Stomach (tissue), 9 donors: ENCODE results near the gene KRT9. TPM values are rescaled to one million over a fixed set of nuclear protein-coding genes. Genes with fewer than 3 reads are reported as not detected.
A peak's percentile ranks its signal among the peaks of the same experiment; 100 is the strongest.
"Not testable (repeated sequence)": the region's sequence is repeated elsewhere in the genome, so short reads cannot be mapped to it uniquely, and the experiment has no call there.

Source experiments
- DNase-seq, 2 donors: peaks; one replicate each; pipeline versions ENCODE4 v3.0.0 to v3.0.0-alpha.2; 2013 to 2019
- H3K27ac ChIP-seq, 5 donors: fragments of 200-600 bp in 4 of 5; sonication (generic) in 4 of 5; one replicate each; pipeline ENCODE4 v1.5.1; 2013 to 2019; ENCODE audit warnings: mild to moderate bottlenecking in 1 of 5, moderate library complexity in 1 of 5
- H3K27me3 ChIP-seq, 3 donors: fragments of 200-600 bp; sonication (generic); one replicate each; pipeline ENCODE4 v1.5.1; 2017 to 2019; ENCODE audit warnings: mixed run types in 1 of 3
- H3K36me3 ChIP-seq, 4 donors: fragments of 200-600 bp; sonication (generic); 1 replicate in 3 of 4; 2 replicates in 1 of 4; pipeline ENCODE4 v1.5.1; 2016 to 2019
- H3K4me1 ChIP-seq, 4 donors: fragments of 200-600 bp; sonication (generic); one replicate each; pipeline ENCODE4 v1.5.1; 2016 to 2019
- H3K4me3 ChIP-seq, 4 donors: fragments of 200-600 bp; sonication (generic) in 3 of 4; one replicate each; pipeline ENCODE4 v1.5.1; 2016 to 2019; ENCODE audit warnings: mild to moderate bottlenecking in 1 of 4
- H3K9me3 ChIP-seq, 4 donors: fragments of 200-600 bp; sonication (generic); one replicate each; pipeline ENCODE4 v1.5.1; 2016 to 2019
- EP300 ChIP-seq: sonication (generic); formaldehyde crosslinking; IDR thresholded peaks from one replicate; pipeline ENCODE4 v1.6.1; 2017; ENCODE audit warnings: antibody characterized with exemption
- POLR2A ChIP-seq, 4 donors: fragments of 450-650 bp; IDR thresholded peaks; one replicate each; pipeline ENCODE4 v1.6.1; 2016; ENCODE audit warnings: antibody characterized with exemption in 4 of 4, control low read depth in 2 of 4, mild to moderate bottlenecking in 1 of 4, moderate library complexity in 1 of 4
- POLR2AphosphoS5 ChIP-seq, 3 donors: sonication (generic); formaldehyde crosslinking; IDR thresholded peaks; one replicate each; pipeline ENCODE4 v1.6.1; 2016; ENCODE audit warnings: antibody characterized with exemption in 3 of 3
- WGBS, 5 donors: extraction: QIAGEN DNeasy Blood & Tissue Kit in 3 of 5; methylation state at CpG; one replicate each; pipeline versions ENCODE4 v1.1.5 to v1.1.7; 2013 to 2018; 5-methylcytosine and 5-hydroxymethylcytosine counted together
- intact Hi-C: fragments of 100-400 bp; cut with DNase I; formaldehyde crosslinking; loops from one replicate; pipeline ENCODE4 v1.15.1; 2023; ENCODE audit warnings: low total_unique reads
- polyA plus RNA-seq, 3 donors: library from polyadenylated mRNA; stranded (reverse); fragments of 200-250 nt; gene quantifications; one replicate each; pipeline ENCODE4 v1.2.3, GENCODE V29; 2013
- total RNA-seq, 5 donors: library from RNA; depleted of rRNA; stranded (reverse); fragments of >200 nt; gene quantifications; one replicate each; pipeline versions ENCODE4 v1.1.0 to v1.2.3, GENCODE V29; 2014 to 2016
- TF ChIP-seq, protein P1 (sequence below), 7 experiments: fragments of 450-650 bp in 4 of 7; fragments of 200-600 bp in 3 of 7; sonication (generic) in 3 of 7; IDR thresholded peaks; one replicate each; pipeline ENCODE4 v1.5.1; 2016 to 2019; ENCODE audit warnings: antibody characterized with exemption in 7 of 7, control low read depth in 2 of 7, mild to moderate bottlenecking in 1 of 7
- donor health status: healthy with polysubstance abuse.
- donor health status: Bipolar disorder and iron deficiency.
- donor health status: healthy.

KRT9 gene
- total and polyA plus RNA-seq, 8 donors: not detected

DNA sequence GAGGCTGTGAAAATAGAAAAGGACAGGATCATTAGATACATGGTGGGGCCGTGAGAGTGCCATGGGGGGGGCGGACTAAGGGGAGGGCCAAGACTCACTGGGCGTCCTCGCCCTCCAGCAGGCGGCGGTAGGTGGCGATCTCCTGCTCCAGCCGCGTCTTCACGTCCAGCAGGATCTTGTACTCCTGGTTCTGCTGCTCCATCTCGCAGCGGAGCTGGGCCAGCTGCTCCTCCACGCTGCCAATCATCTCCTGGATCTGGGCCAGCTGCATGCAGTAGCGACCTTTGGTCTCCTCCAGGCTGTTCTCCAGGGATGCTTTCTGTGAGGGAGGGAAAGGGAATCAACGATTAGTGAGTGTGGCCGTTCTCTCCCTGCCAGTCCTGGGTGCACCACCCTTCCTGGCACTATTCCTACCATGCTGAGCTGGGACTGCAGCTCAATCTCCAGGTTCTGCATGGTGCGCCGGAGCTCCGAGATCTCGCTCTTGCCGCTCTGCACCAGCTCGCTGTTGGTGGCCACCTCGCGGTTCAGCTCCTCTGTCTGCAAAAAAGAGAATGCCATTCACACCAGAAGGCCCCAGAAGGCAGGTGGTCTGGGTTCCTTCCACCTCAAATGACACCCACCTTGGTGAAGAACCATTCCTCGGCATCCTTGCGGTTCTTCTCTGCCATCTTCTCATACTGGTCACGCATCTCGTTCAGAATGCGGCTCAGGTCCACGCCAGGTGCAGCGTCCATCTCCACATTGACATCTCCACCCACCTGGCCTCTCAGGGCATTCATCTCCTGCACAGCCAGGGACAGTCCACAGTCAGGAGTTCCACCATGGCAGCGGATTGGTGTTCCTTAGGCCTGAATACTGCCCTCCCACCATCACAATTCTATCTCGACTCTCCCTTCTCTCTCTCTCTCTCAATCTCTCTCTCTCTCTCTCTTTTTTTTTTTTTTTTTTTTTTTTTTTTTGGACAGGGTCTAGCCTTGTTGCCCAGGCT, 11.6 kb upstream of the KRT9 start:
- Histone ChIP-seq H3K4me3 (no peak overlapping the region), H3K27ac (no peak overlapping the region), H3K9me3 (no peaks in the 10 kb centered on the region), H3K27me3 (peaks cover 0 to 27% (median 0%) of the 10 kb centered on the region in 3 donors), H3K36me3 (no peaks in the 10 kb centered on the region), H3K4me1 (no peaks in the 10 kb centered on the region)
- TF ChIP-seq, protein P1, sequence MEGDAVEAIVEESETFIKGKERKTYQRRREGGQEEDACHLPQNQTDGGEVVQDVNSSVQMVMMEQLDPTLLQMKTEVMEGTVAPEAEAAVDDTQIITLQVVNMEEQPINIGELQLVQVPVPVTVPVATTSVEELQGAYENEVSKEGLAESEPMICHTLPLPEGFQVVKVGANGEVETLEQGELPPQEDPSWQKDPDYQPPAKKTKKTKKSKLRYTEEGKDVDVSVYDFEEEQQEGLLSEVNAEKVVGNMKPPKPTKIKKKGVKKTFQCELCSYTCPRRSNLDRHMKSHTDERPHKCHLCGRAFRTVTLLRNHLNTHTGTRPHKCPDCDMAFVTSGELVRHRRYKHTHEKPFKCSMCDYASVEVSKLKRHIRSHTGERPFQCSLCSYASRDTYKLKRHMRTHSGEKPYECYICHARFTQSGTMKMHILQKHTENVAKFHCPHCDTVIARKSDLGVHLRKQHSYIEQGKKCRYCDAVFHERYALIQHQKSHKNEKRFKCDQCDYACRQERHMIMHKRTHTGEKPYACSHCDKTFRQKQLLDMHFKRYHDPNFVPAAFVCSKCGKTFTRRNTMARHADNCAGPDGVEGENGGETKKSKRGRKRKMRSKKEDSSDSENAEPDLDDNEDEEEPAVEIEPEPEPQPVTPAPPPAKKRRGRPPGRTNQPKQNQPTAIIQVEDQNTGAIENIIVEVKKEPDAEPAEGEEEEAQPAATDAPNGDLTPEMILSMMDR (IDR thresholded peaks at IDR 0.05): no peak
- TF ChIP-seq POLR2AphosphoS5 (IDR thresholded peaks at IDR 0.05) (no peak), EP300 (no peak), POLR2A (IDR thresholded peaks at IDR 0.05) (no peak)
- intact Hi-C loops: no loop called here
- DNase-seq: peak; percentile 26 to 30
- 64 to 84% (median 74%) methylated on average over 25 to 33 of the region's 33 CpGs for WGBS, 5 donors

DNA sequence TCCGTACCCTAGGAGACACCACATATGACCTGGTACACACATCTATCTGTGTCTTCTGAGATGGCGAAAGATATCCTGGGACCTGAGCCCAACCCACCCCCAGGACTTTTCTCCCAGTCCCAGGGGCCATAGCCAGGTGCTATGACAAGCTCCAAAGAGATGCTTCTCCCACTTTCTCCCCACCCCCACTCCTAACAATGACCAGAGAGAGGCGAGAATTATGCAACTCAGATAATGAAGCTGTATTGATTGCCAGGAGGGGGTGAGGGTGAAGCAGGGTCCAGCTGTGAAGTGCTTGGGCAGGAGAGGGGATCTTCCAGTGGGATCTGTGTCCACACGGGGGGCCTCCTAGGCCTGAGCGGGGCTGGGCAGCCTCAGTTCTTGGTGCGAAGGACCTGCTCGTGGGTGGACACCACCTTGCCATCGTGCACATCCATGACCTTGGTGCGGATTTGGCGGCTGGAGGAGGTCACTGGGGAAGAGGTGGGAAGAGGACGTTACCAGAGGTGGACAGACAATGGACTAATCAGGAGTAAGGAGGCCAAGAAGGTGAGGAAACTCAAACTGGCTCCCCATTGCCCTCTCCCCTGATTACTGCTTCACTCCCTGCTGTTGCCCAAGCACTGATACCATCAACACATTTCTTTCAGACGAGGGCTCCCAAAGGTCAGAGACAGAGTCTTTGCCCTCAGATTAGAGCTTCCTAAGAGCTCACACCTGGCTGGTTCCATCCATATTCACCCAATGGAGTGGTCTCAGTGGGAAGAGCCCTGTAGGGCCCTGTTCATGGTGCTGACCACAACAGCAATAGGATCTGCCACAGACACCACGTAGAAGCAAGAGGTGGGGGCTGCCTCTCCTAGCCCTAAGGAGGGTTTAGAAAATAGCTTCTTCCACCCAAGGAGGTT, 10.5 kb upstream of the KRT9 start:
- H3K27me3 ChIP-seq: peaks cover 0 to 38% (median under 1%) of the 10 kb centered on the region in 3 donors
- H3K27ac ChIP-seq, intact Hi-C loops, H3K9me3 ChIP-seq, DNase-seq, H3K4me3 ChIP-seq, H3K36me3 ChIP-seq, H3K4me1 ChIP-seq: not testable (repeated sequence)
- 79 to 88% (median 85%) methylated on average over 13 of the region's 13 CpGs for WGBS, 5 donors

DNA sequence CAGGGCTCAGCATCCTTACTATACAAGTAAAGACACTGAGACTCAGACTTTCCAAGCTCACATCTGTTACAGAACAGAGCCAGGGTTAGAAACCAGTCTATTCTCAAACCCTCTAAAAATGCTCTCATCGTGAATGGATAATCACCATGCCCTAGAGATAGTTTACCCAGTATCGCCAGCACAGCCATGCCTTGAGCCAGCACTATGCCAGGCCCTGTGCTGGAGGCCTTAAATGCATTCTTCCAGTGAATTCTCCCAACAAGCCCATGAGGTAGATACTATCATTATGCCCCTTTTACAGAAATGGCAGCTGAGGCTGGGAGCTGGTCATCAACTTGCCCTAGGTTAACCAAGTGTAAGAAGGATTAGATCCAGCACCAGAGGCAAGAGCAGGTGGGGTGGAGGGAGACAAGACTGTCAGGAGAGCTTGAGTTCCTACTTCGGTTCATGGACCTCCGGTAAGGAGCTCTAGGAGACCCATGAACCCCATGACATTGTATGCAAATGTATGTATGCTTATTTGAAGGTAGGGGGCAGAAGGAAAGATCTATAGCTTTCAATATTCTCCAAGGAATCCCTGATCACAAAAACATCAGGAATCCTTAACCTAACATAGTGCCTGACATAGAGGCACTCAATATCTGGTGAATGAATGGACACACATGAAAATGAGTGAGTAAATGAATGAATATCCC, 9.7 kb upstream of the KRT9 start:
- intact Hi-C loops: no loop called here
- 86 to 91% (median 90%) methylated on average over 4 of the region's 4 CpGs for WGBS, 5 donors
- no peak for DNase-seq

DNA sequence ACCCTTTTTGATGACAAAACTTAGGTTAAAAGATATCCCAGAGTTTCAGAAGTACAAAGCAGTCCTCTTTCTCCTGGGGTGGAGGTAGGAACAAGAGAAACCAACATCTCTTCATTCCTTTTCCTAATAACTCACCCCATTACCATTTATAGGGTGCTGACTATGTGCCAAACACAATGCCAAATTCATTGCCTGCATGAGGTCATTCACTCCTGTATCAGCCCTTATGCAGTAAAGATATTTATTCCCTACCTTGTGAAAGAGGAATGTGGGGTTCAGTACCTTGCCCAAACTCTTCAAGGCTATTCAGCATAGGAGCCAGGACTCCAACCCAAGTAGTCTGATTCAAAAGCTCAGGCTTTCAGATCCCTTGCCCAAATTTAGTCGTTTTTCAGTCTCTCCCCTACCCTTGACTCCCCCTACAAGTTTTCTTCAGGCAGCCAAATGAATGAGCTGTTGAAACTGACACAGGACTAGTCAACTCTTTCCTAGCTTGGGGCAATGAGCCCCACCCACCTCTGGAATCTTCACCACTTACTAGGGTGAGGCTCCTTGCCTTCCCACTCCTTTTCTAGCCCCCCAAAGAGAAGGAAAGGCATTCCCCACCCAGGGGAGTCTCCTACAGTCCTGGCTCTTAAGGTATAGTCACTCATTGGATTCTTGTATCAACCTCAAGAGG, 9.0 kb upstream of the KRT9 start:
- Histone ChIP-seq H3K4me1 (no peaks in the 10 kb centered on the region), H3K27me3 (peaks cover 0 to 53% (median 10%) of the 10 kb centered on the region in 3 donors), H3K27ac (no peak overlapping the region), H3K9me3 (no peaks in the 10 kb centered on the region), H3K36me3 (no peaks in the 10 kb centered on the region), H3K4me3 (no peak overlapping the region)
- intact Hi-C loops: no loop called here
- DNase-seq: no peak
- 31 to 65% (median 55%) methylated on average over 1 of the region's 1 CpG for WGBS, 5 donors
- TF ChIP-seq POLR2AphosphoS5 (IDR thresholded peaks at IDR 0.05): no peak
- TF ChIP-seq, protein P1 (IDR thresholded peaks at IDR 0.05): no peak
- no peak for TF ChIP-seq EP300
- TF ChIP-seq POLR2A (IDR thresholded peaks at IDR 0.05): no peak

More for the DNA sequence above, 9.7 kb upstream of the KRT9 start:
- H3K9me3 ChIP-seq: no peaks in the 10 kb centered on the region
- no peak overlapping the region for H3K4me3 ChIP-seq
- peaks cover 0 to 46% (median 8%) of the 10 kb centered on the region in 3 donors for H3K27me3 ChIP-seq
- no peak for TF ChIP-seq POLR2A (IDR thresholded peaks at IDR 0.05)
- TF ChIP-seq POLR2AphosphoS5 (IDR thresholded peaks at IDR 0.05): no peak
- TF ChIP-seq, protein P1 (IDR thresholded peaks at IDR 0.05): no peak
- TF ChIP-seq EP300: no peak
- H3K36me3 ChIP-seq: no peaks in the 10 kb centered on the region
- no peaks in the 10 kb centered on the region for H3K4me1 ChIP-seq
- H3K27ac ChIP-seq: no peak overlapping the region
